GM19035 (cell line): ENCODE results near the gene ANAPC10.
"Not testable (repeated sequence)": the region's sequence is repeated elsewhere in the genome, so short reads cannot be mapped to it uniquely, and the experiment has no call there.

Experiments used
- ATAC-seq: cut with Tn5 transposase; IDR thresholded peaks from one replicate; pipeline ENCODE4 v1.9.1; 2021; ENCODE audit not compliant: unreplicated experiment

Gene ANAPC10

DNA sequence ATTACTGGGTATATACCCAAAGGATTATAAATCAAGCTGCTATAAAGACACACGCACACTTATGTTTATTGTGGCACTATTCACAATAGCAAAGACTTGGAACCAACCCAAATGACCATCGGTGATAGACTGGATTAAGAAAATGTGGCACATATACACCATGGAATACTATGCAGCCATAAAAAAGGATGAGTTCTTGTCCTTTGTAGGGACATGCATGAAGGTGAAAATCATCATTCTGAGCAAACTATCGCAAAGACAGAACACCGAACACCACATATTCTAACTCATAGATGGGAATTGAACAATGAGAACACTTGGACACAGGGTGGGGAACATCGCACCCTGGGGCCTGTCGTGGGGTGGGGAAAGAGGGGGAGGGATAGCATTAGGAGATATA, 87.7 kb downstream of the ANAPC10 start:
- not testable (repeated sequence) for ATAC-seq

GRCh38 chr4:145003675-145004074, 94.3 kb downstream of the ANAPC10 start:
- no peak for ATAC-seq

- ATAC-seq, result no peak
Measured at GRCh38 chr4:145001635-145002034, 96.4 kb downstream of the ANAPC10 start.

GRCh38 chr4:145000656-145001055, 97.3 kb downstream of the ANAPC10 start:
- not testable (repeated sequence) for ATAC-seq

DNA sequence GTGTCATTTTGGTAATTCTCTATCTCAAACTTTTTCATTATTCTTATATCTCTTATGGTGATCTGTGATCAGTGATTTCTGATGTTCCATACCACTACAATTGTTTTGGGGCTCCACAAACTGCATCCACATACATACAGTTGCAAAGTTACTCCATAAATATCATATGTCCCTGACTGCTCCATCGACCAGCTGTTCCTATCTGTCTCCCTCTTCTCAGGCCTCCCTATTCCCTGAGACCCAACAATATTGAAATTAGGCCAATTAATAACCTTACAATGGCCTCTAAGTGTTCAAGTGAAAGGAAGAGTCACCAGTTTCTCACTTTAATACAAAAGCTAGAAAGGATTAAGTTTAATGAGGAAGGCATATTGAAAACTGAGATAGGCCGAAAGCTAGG, 108.7 kb downstream of the ANAPC10 start:
- no peak for ATAC-seq

DNA sequence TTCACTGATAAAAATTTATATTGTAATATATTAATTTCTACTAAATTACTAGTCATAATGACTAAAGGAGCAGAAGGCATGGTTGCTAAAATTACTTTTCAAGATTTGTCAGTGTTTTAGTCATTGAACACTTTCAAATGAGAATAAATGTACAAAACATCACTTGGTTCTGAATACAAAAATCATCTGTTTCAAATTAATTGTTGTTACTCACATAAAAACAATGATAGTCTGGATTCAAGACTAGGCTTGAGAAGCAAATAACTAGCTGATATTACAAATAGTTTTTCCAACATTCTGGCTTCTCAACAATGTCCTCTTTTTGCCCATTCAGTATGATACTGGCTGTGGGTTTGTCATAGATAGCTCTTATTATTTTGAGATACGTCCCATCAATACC, 112.5 kb downstream of the ANAPC10 start:
- ATAC-seq, result no peak

DNA sequence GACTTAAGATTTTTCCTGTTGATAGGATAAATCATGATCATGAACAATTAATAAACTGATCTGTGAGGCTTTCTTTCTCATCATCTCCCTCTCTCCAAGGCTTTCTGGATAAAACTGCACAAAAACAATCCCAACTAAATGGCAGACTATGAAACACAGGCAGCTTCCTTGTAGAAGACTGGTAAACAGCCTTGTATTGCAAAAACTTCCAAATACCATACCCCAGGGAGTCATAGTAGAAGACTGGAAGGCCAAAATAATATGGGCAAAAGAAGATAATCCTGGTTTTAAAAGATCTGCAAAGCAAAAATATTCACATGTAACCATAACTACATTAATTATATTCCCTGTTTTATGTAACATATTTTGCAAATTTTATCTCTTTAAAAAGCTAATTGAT, 113.0 kb downstream of the ANAPC10 start:
- no peak for ATAC-seq

GRCh38 chr4:144984241-144984640, 113.8 kb downstream of the ANAPC10 start:
- no peak for ATAC-seq

DNA sequence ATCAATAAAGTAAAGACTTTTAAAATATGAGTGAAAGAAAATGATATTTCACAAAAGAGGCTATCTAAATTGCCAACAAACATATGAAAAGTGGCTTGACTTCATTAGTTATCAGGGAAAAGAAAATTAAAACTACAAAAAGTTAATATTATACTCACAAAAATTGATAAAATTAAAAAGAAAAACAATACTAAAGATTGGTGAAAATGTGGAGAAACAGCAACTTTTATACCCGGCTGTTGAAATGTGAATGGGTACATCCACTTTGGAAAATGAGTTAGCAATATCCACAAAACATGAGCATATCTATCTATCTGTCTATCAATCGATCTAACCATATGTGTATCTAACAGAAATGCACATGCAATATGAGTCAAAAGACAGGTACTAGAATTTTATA, 122.3 kb downstream of the ANAPC10 start:
- ATAC-seq, result no peak

DNA sequence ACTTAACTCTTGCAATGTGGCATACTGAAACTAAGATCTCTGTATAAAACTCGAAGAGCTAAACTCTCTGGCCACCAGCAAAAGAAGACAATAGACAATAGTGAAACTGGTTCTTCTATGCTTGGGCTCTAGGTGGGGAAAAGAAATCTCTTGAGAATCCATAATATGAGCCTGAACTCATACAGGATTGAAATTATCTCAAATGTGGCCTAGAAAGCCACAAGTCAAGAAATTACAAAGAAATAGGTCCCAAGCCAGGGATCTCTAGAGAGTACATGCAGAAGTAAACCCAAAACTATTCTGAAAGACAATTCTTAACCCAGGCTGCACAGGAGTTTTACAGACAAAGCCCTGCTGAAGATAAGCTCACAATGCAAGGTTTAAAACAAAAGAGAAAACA, 127.4 kb downstream of the ANAPC10 start:
- peak; percentile 51 for ATAC-seq

- ATAC-seq, result no peak
Measured at GRCh38 chr4:144969821-144970220, 128.2 kb downstream of the ANAPC10 start.

GRCh38 chr4:144968606-144969005, 129.4 kb downstream of the ANAPC10 start:
- ATAC-seq, result no peak

GRCh38 chr4:144967161-144967560, 130.8 kb downstream of the ANAPC10 start:
- ATAC-seq, result peak; percentile 76

GRCh38 chr4:144962300-144962699, 135.7 kb downstream of the ANAPC10 start:
- ATAC-seq, result no peak

GRCh38 chr4:144955104-144955503, 142.9 kb downstream of the ANAPC10 start:
- no peak for ATAC-seq

DNA sequence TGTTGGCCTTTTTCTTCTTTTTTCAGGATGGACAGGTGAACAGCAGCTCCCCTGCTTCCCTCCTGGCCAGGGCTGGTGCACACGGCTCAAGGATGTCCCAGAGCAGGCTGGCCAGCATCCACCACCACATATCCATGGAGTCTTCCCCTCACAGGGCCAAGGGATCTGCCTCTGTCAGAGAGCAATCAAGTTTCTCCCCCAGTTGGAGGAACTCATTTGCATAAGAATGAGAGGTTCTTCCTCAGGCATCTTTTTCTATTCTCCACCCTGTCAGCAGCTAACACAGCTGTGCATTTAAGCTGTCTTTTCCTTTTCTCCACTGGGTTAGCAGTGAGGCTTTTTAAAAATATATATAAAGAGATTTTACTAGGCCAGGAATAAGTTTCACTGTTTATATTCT, 143.8 kb downstream of the ANAPC10 start:
- no peak for ATAC-seq

DNA sequence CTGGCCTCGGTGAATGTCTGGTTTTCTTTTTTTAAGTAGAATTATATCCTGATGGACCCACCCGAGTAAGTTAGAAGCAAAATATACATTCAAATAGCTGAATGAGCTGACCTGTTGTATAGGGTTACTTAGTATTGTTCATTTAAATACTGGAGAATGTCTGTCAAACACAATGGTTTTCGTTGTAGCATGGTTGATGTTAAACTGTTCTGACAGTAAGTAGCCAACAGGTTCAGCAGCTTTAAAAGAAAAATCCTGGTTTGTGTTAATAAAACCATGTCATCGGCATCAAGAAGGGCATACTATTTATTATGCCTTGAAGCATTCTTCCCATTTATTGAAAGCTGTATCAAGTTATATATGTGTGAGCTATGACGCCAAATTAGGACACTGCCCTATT, 149.6 kb downstream of the ANAPC10 start:
- no peak for ATAC-seq

DNA sequence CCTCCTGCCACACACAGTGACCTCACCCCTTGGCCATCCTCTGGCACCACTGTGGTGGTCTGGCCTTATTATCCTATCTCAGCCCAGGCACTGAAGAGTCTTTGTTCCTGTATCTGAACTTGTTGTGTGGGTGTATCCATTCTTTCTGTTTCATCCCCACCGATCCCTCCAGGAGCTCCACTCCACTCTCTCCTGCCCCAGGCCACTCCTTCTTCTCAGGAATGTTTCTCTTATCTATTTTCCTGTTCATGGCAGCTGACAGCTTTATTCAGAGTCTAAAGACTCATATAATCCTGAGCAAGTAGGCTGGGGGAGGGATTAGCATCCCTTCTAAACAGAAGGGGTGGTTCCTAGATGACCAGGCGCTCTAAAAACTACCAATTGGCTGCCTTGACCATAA, 150.0 kb downstream of the ANAPC10 start:
- ATAC-seq, result no peak
